Bronchus fibroblast of lung (primary cell): ENCODE data around the gene AKR1C8. TPM values are rescaled to one million over a fixed set of nuclear protein-coding genes. Genes with fewer than 3 reads are reported as not detected.

Source experiments
- total RNA-seq: library from RNA; depleted of rRNA; stranded (reverse); fragments of >200 nt; gene quantifications from 2 replicates; pipeline ENCODE4 v1.2.3, GENCODE V29; 2015

AKR1C8 gene
- total RNA-seq = not detected in 2 replicates

GRCh38 chr10:5184987-5185775 is at the start of gene AKR1C8:
Gene AKR1C8, minus strand, starts transcription at chr10:5185150. Its CDS starts 46 bp downstream, at chr10:5185104.

GRCh38 chr10:5196702-5197113 is 11.8 kb upstream of the AKR1C8 start, which contains the start of gene AKR1C4:
Gene AKR1C4, plus strand, starts transcription at chr10:5196837. Its CDS starts 31 bp downstream, at chr10:5196868.

Other genes starting within 250 kb of the AKR1C8 start
- gene AKR1C1, start 221.7 kb downstream of the AKR1C8 start, total RNA-seq = 27.1 and 28.4 TPM in 2 replicates
- 2.5 and 3.9 TPM in 2 replicates for gene AKR1C2, start 181.3 kb downstream of the AKR1C8 start, total RNA-seq
- 0.67 and 1.8 TPM in 2 replicates for gene AKR1C3, start 90.7 kb downstream of the AKR1C8 start, total RNA-seq
- not detected in 2 replicates for gene AKR1C4, start 11.7 kb upstream of the AKR1C8 start, total RNA-seq
- not detected in 2 replicates for gene UCN3, start 179.8 kb upstream of the AKR1C8 start, total RNA-seq
- gene TUBAL3, start 219.7 kb upstream of the AKR1C8 start, total RNA-seq = not detected in 2 replicates
- 15.9 and 16.5 TPM in 2 replicates for gene NET1, start 227.4 kb upstream of the AKR1C8 start, total RNA-seq